ENCODE measurements around the gene TAF11L8. TPM values are rescaled to one million over a fixed set of nuclear protein-coding genes. Genes with fewer than 3 reads are reported as not detected.
"Not testable (repeated sequence)": the region's sequence is repeated elsewhere in the genome, so short reads cannot be mapped to it uniquely, and the experiment has no call there.

TAF11L8 gene
- total and polyA plus RNA-seq, 2 donors (not counting 3 experiments of a cell fraction or from before 2014, with no cell fraction given), result not detected

DNA sequence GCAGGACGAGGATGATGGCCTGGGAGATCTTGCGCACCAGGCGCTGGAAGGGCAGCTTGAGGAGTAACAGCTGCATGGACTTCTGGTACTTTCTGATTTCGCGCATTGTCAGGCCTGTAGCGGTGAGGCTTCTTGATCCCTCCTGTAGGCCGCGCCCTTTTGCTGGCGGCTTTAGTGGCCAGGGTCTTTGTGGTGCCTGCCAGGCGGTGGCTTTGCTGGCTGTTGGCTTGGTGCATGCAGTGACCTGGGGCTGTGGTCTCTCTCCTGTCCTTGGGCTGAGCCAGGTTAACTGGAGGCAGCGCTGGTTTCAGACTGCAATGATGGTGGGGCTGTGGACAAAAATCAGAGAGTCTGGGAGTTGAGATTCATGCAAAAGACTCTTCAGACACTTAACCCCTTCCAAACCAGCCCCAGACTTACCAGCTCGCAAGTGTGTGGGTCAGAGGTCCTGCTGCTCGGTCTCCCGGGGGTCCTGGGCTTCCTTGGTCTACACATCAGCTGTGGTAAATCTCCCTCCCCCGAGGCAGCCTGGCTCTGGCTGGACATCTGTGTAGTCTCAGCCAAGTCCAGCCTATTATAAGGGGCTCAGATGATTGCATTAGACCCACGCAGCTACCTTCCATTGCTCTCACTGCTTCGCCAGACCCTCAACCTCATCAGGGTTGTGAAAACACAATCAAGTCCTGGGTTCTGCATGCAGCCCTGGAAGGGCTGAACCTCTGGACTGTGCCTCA lies 24.3 kb upstream of the TAF11L8 start:
- CTCF ChIA-PET, result no interaction called here
- TF ChIP-seq, protein P1, sequence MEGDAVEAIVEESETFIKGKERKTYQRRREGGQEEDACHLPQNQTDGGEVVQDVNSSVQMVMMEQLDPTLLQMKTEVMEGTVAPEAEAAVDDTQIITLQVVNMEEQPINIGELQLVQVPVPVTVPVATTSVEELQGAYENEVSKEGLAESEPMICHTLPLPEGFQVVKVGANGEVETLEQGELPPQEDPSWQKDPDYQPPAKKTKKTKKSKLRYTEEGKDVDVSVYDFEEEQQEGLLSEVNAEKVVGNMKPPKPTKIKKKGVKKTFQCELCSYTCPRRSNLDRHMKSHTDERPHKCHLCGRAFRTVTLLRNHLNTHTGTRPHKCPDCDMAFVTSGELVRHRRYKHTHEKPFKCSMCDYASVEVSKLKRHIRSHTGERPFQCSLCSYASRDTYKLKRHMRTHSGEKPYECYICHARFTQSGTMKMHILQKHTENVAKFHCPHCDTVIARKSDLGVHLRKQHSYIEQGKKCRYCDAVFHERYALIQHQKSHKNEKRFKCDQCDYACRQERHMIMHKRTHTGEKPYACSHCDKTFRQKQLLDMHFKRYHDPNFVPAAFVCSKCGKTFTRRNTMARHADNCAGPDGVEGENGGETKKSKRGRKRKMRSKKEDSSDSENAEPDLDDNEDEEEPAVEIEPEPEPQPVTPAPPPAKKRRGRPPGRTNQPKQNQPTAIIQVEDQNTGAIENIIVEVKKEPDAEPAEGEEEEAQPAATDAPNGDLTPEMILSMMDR (IDR thresholded peaks at IDR 0.05; ENCODE audit: extremely low read depth in 1 of 2, insufficient read depth in 1 of 2, low read depth in 1 of 2, low read length in 2 of 2), result no peak
- TF ChIP-seq MYC (IDR thresholded peaks at IDR 0.05; ENCODE audit: low read depth, low read length) (no peak), POLR2A (IDR thresholded peaks at IDR 0.05; ENCODE audit: low read depth, low read length) (no peak), FOS (IDR thresholded peaks at IDR 0.05; ENCODE audit: borderline replicate concordance, insufficient read depth, low read length) (no peak), JUN (IDR thresholded peaks at IDR 0.05; ENCODE audit: borderline replicate concordance, insufficient read depth, insufficient read length, low read depth) (no peak), GATA2 (IDR thresholded peaks at IDR 0.05; ENCODE audit: insufficient read depth, insufficient read length, low read depth, low read length) (no peak), POLR2AphosphoS5 (IDR thresholded peaks at IDR 0.05; ENCODE audit: insufficient read depth, low read depth, low read length) (no peak), EZH2 (IDR thresholded peaks at IDR 0.05; ENCODE audit: borderline replicate concordance, low read depth, low read length, severe bottlenecking) (no peak)
- TF ChIP-seq, protein P2, sequence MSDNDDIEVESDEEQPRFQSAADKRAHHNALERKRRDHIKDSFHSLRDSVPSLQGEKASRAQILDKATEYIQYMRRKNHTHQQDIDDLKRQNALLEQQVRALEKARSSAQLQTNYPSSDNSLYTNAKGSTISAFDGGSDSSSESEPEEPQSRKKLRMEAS (IDR thresholded peaks at IDR 0.05; ENCODE audit: insufficient read depth, insufficient read length), result no peak
- POLR2A ChIA-PET, result no interaction called here

DNA sequence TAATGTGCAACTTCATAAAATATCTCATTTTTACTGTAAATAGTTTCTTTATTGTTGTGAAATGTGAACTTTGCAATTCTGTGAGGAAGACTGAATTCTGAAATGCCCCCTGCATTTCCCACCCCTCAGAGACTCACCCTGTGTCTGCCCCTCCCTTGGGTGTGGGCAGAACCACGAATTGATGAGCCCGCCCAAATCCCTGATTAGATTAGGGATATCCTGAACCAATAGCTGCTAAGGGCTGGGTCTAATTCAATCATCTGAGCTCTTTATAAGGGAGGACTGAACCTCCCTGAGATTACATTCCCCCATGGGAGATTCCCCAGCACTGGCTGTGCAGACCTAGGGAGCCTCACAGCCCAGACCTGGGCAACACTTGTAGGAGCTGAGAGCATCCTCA lies 19.3 kb upstream of the TAF11L8 start, which contains the start of gene TAF11L12:
TAF11L12 (plus strand) TSS at position 301 of the 400 bp plus-strand sequence.
- H2AFZ ChIP-seq (ENCODE audit: low read depth, low read length); H3K9me3 ChIP-seq (replicated peaks; ENCODE audit: control insufficient read depth, insufficient read depth, low read length); FAIRE-seq; BruUV-seq (replicated peaks); H3K4me2 ChIP-seq (ENCODE audit: insufficient read depth, low read length); H3K9me1 ChIP-seq (replicated peaks; ENCODE audit: control insufficient read depth, extremely low read depth, insufficient read depth, low read length); dilution Hi-C loops (cut with MboI; ENCODE audit: extremely low pct_ligation_motif_present, low sequenced_read_pairs); H3K36me3 ChIP-seq (ENCODE audit: control insufficient read depth in 2 of 2, extremely low read depth in 1 of 2, insufficient read depth in 2 of 2, low read length in 2 of 2); CTCF ChIA-PET; POLR2A ChIA-PET; H3K27ac ChIP-seq (ENCODE audit: insufficient read depth, low read depth, low read length); H3K4me3 ChIP-seq (replicated peaks in 1 of 3; ENCODE audit: insufficient read depth in 1 of 3, low read depth in 1 of 3, low read length in 3 of 3); intact Hi-C loops (cut with micrococcal nuclease); H3K79me2 ChIP-seq (ENCODE audit: control insufficient read depth, insufficient read depth, low read length); H3K4me1 ChIP-seq (ENCODE audit: control insufficient read depth, extremely low read depth, insufficient read depth, low read length); H4K20me1 ChIP-seq (replicated peaks; ENCODE audit: control insufficient read depth, extremely low read depth, insufficient read depth, low read length); H3K27me3 ChIP-seq (ENCODE audit: control insufficient read depth in 2 of 2, insufficient read depth in 2 of 2, low read length in 2 of 2); DNase-seq (ENCODE audit: low read depth, low spot score); H3K9ac ChIP-seq (replicated peaks; ENCODE audit: extremely low read depth, insufficient read depth, low read length): not testable (repeated sequence)

More for the DNA sequence above, 24.3 kb upstream of the TAF11L8 start:
- Histone ChIP-seq H3K9ac (replicated peaks; ENCODE audit: extremely low read depth, insufficient read depth, low read length) (no peak overlapping the region), H3K4me3 (replicated peaks in 1 of 3; ENCODE audit: insufficient read depth in 1 of 3, low read depth in 1 of 3, low read length in 3 of 3) (no peak overlapping the region), H3K9me3 (replicated peaks; ENCODE audit: control insufficient read depth, insufficient read depth, low read length) (no peaks in the 10 kb centered on the region), H2AFZ (ENCODE audit: low read depth, low read length) (no peak overlapping the region), H3K4me2 (ENCODE audit: insufficient read depth, low read length) (no peak overlapping the region), H3K36me3 (ENCODE audit: control insufficient read depth in 2 of 2, extremely low read depth in 1 of 2, insufficient read depth in 2 of 2, low read length in 2 of 2) (no peaks in the 10 kb centered on the region), H3K9me1 (replicated peaks; ENCODE audit: control insufficient read depth, extremely low read depth, insufficient read depth, low read length) (no peaks in the 10 kb centered on the region), H3K27me3 (ENCODE audit: control insufficient read depth in 2 of 2, insufficient read depth in 2 of 2, low read length in 2 of 2) (no peaks in the 10 kb centered on the region), H3K79me2 (ENCODE audit: control insufficient read depth, insufficient read depth, low read length) (no peaks in the 10 kb centered on the region), H3K27ac (ENCODE audit: insufficient read depth, low read depth, low read length) (no peak overlapping the region), H4K20me1 (replicated peaks; ENCODE audit: control insufficient read depth, extremely low read depth, insufficient read depth, low read length) (no peaks in the 10 kb centered on the region), H3K4me1 (ENCODE audit: control insufficient read depth, extremely low read depth, insufficient read depth, low read length) (no peaks in the 10 kb centered on the region)
- intact Hi-C loops (cut with micrococcal nuclease) (no loop called here), dilution Hi-C loops (cut with MboI; ENCODE audit: extremely low pct_ligation_motif_present, low sequenced_read_pairs) (no loop called here)
- DNase-seq (ENCODE audit: low read depth, low spot score) (no peak), FAIRE-seq (no peak)
- BruUV-seq (replicated peaks), result no TSS peak
